Neuronal stem cell (in vitro differentiated cells): ENCODE measurements around the gene ZBTB46.
A peak's percentile ranks its signal among the peaks of the same experiment; 100 is the strongest.

Experiments
- DNase-seq: peaks from one replicate; pipeline ENCODE4 v3.0.0-alpha.2; 2013; ENCODE audit warnings: low spot score
- H2AFZ ChIP-seq: one replicate; pipeline ENCODE4 v1.6.1; 2013; ENCODE audit warnings: mild to moderate bottlenecking, low read length, inconsistent platforms
- H2AK5ac ChIP-seq: 2 replicates; pipeline ENCODE4 v1.6.1; 2013; ENCODE audit warnings: low read depth, mild to moderate bottlenecking, inconsistent platforms, low read length, moderate library complexity, mixed read lengths
- H2BK120ac ChIP-seq: 2 replicates; pipeline ENCODE4 v1.6.1; 2013; ENCODE audit warnings: low read depth, mild to moderate bottlenecking, inconsistent platforms, low read length, moderate library complexity, mixed read lengths
- H2BK12ac ChIP-seq: one replicate; pipeline ENCODE4 v1.6.1; 2013; ENCODE audit warnings: low read length, inconsistent platforms
- H2BK15ac ChIP-seq: 2 replicates; pipeline ENCODE4 v1.6.1; 2013; ENCODE audit warnings: mild to moderate bottlenecking, low read length, inconsistent platforms, mixed read lengths
- H2BK5ac ChIP-seq: one replicate; pipeline ENCODE4 v1.6.1; 2013; ENCODE audit warnings: inconsistent platforms, mild to moderate bottlenecking, low read length, moderate library complexity
- H3K14ac ChIP-seq: one replicate; pipeline ENCODE4 v1.6.1; 2013; ENCODE audit warnings: low read length, inconsistent platforms
- H3K18ac ChIP-seq: 2 replicates; pipeline ENCODE4 v1.6.1; 2013; ENCODE audit warnings: low read length, inconsistent platforms
- H3K23ac ChIP-seq: 2 replicates; pipeline ENCODE4 v1.6.1; 2013; ENCODE audit warnings: low read depth, mild to moderate bottlenecking, mixed read lengths, low read length, inconsistent platforms; ENCODE audit not compliant: poor library complexity
- H3K27ac ChIP-seq: replicated peaks from 3 replicates; pipeline ENCODE4 v1.5.1; 2013; ENCODE audit warnings: low read length, inconsistent platforms
- H3K27me3 ChIP-seq, 3 experiments: 2 replicates each; pipeline ENCODE4 v1.6.1; 2013; ENCODE audit warnings: low read length in 3 of 3, mild to moderate bottlenecking in 2 of 3, inconsistent platforms in 1 of 3, low read depth in 1 of 3, mixed read lengths in 1 of 3, moderate library complexity in 1 of 3; ENCODE audit not compliant: control insufficient read depth in 3 of 3, insufficient read depth in 3 of 3
- H3K36me3 ChIP-seq, 2 donors: replicated peaks in 1 of 2; 2 replicates each; pipeline ENCODE4 v1.6.1; 2013; ENCODE audit warnings: low read length in 2 of 2; ENCODE audit not compliant: control insufficient read depth in 2 of 2, insufficient read depth in 2 of 2
- H3K4ac ChIP-seq: 2 replicates; pipeline ENCODE4 v1.6.1; 2013; ENCODE audit warnings: inconsistent platforms, mild to moderate bottlenecking, low read length, moderate library complexity
- H3K4me1 ChIP-seq, 2 donors: 1 replicate in 1 of 2; 2 replicates in 1 of 2; pipeline ENCODE4 v1.6.1; 2013; ENCODE audit warnings: low read length in 2 of 2, low read depth in 1 of 2; ENCODE audit not compliant: control insufficient read depth in 2 of 2, insufficient read depth in 1 of 2
- H3K4me2 ChIP-seq: one replicate; pipeline ENCODE4 v1.6.1; 2013; ENCODE audit warnings: mild to moderate bottlenecking, low read length, inconsistent platforms; ENCODE audit not compliant: insufficient read depth, poor library complexity, severe bottlenecking
- H3K4me3 ChIP-seq, 2 donors: 2 replicates each; pipeline ENCODE4 v1.5.1; 2013; ENCODE audit warnings: low read length in 2 of 2, mild to moderate bottlenecking in 2 of 2, inconsistent platforms in 1 of 2, moderate library complexity in 1 of 2
- H3K79me1 ChIP-seq: one replicate; pipeline ENCODE4 v1.6.1; 2013; ENCODE audit warnings: low read depth, mild to moderate bottlenecking, inconsistent platforms, low read length, moderate library complexity
- H3K9ac ChIP-seq: one replicate; pipeline ENCODE4 v1.6.1; 2013; ENCODE audit warnings: mild to moderate bottlenecking, low read depth, low read length, inconsistent platforms; ENCODE audit not compliant: poor library complexity
- H3K9me3 ChIP-seq, 2 donors: replicated peaks in 1 of 2; 2 replicates each; pipeline versions ENCODE3 to v1.6.1; 2013; ENCODE audit warnings: low read length in 2 of 2, mild to moderate bottlenecking in 2 of 2, inconsistent platforms in 1 of 2, low read depth in 1 of 2, mixed read lengths in 1 of 2, moderate library complexity in 1 of 2; ENCODE audit not compliant: control insufficient read depth in 2 of 2, insufficient read depth in 1 of 2
- H4K8ac ChIP-seq: one replicate; pipeline ENCODE4 v1.6.1; 2013; ENCODE audit warnings: low read depth, mild to moderate bottlenecking, inconsistent platforms, low read length, moderate library complexity
- H4K91ac ChIP-seq: one replicate; pipeline ENCODE4 v1.6.1; 2013; ENCODE audit warnings: low read length, low read depth, mild to moderate bottlenecking, inconsistent platforms; ENCODE audit not compliant: poor library complexity
- WGBS, 2 donors: extraction: QIAGEN DNeasy Blood & Tissue Kit; methylation state at CpG; one replicate each; pipeline ENCODE4 v1.1.7; 2013; ENCODE audit warnings: missing lambda C conversion rate in 2 of 2, mixed read lengths in 1 of 2; ENCODE audit not compliant: insufficient read length in 2 of 2, insufficient replicate concordance in 1 of 2; ENCODE audit errors: extremely low coverage in 2 of 2; 5-methylcytosine and 5-hydroxymethylcytosine counted together

Gene ZBTB46

GRCh38 chr20:63749597-63750508 lies 81.2 kb downstream of the ZBTB46 start:
- H2BK12ac ChIP-seq, result no peak overlapping the region
- H3K9me3 ChIP-seq, result no peaks in the 10 kb centered on the region
- no peak overlapping the region for H3K9ac ChIP-seq
- H2BK5ac ChIP-seq, result no peak overlapping the region
- H2AK5ac ChIP-seq, result no peak overlapping the region
- peaks cover 5% of the 10 kb centered on the region for H3K79me1 ChIP-seq
- no peak overlapping the region for H2BK120ac ChIP-seq
- H4K91ac ChIP-seq, result no peak overlapping the region
- no peak overlapping the region for H2AFZ ChIP-seq
- H3K27me3 ChIP-seq, result no peaks in the 10 kb centered on the region
- H3K36me3 ChIP-seq, result peaks cover 0 to 51% of the 10 kb centered on the region in 2 donors
- H3K27ac ChIP-seq, result no peak overlapping the region
- no peak overlapping the region for H3K23ac ChIP-seq
- H3K14ac ChIP-seq, result no peak overlapping the region
- no CpG with 5 or more reads among the region's 16 CpGs for whole genome bisulfite sequencing, 2 donors
- H3K4me2 ChIP-seq, result no peak overlapping the region
- no peak overlapping the region for H3K4ac ChIP-seq
- H2BK15ac ChIP-seq, result no peak overlapping the region
- H3K4me3 ChIP-seq, result no peak overlapping the region
- DNase-seq, result no peak
- no peak overlapping the region for H4K8ac ChIP-seq
- no peak overlapping the region for H3K18ac ChIP-seq
- H3K4me1 ChIP-seq, result peaks cover 6 to 8% of the 10 kb centered on the region in 2 donors

DNA sequence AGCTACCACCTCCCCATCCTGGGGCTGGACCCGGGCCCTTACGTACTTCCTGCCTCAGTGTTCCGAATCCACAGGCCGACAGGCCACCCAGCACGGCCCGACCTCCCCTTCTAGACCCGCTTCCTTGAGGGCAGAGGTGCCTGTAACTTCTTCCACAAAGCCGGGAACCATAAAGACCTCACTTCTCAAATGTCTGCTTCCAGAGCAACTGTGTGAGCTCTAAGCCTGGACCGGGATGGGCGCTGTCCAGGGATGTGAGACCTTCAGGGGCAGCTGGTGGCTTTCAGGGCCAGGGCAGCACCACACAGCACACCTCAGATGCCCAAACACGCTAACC lies 82.2 kb downstream of the ZBTB46 start:
- Histone ChIP-seq H3K14ac (peak overlapping the region; percentile 71), H4K8ac (no peak overlapping the region), H2AK5ac (no peak overlapping the region), H2BK120ac (no peak overlapping the region), H3K4ac (no peak overlapping the region), H3K36me3 (peaks cover 0 to 57% of the 10 kb centered on the region in 2 donors), H3K4me1 (peaks cover 6 to 8% of the 10 kb centered on the region in 2 donors), H4K91ac (no peak overlapping the region), H2BK15ac (no peak overlapping the region), H3K27me3 (no peaks in the 10 kb centered on the region), H3K4me3 (no peak overlapping the region), H2BK5ac (no peak overlapping the region), H3K79me1 (peaks cover 5% of the 10 kb centered on the region), H3K9ac (no peak overlapping the region), H3K4me2 (no peak overlapping the region), H2AFZ (no peak overlapping the region), H3K27ac (no peak overlapping the region), H2BK12ac (no peak overlapping the region), H3K9me3 (no peaks in the 10 kb centered on the region), H3K23ac (no peak overlapping the region), H3K18ac (no peak overlapping the region)
- no peak for DNase-seq
- WGBS, 2 donors, result no CpG with 5 or more reads among the region's 11 CpGs

GRCh38 chr20:63748070-63748933 lies 82.8 kb downstream of the ZBTB46 start:
- Histone ChIP-seq H4K91ac (no peak overlapping the region), H2AK5ac (no peak overlapping the region), H3K36me3 (peaks cover 2 to 58% of the 10 kb centered on the region in 2 donors), H3K23ac (no peak overlapping the region), H3K9ac (no peak overlapping the region), H3K9me3 (no peaks in the 10 kb centered on the region), H2BK5ac (no peak overlapping the region), H3K14ac (no peak overlapping the region), H2BK12ac (no peak overlapping the region), H3K4me2 (no peak overlapping the region), H2AFZ (no peak overlapping the region), H3K4ac (no peak overlapping the region), H3K4me3 (peak overlapping the region in 1 of 2 donors; percentile 35), H3K4me1 (peaks cover 6 to 8% of the 10 kb centered on the region in 2 donors), H2BK15ac (no peak overlapping the region), H3K18ac (no peak overlapping the region), H4K8ac (no peak overlapping the region), H3K27ac (no peak overlapping the region), H3K79me1 (peaks cover 5% of the 10 kb centered on the region), H3K27me3 (no peaks in the 10 kb centered on the region), H2BK120ac (no peak overlapping the region)
- no CpG with 5 or more reads among the region's 20 CpGs for WGBS, 2 donors
- no peak for DNase-seq

DNA sequence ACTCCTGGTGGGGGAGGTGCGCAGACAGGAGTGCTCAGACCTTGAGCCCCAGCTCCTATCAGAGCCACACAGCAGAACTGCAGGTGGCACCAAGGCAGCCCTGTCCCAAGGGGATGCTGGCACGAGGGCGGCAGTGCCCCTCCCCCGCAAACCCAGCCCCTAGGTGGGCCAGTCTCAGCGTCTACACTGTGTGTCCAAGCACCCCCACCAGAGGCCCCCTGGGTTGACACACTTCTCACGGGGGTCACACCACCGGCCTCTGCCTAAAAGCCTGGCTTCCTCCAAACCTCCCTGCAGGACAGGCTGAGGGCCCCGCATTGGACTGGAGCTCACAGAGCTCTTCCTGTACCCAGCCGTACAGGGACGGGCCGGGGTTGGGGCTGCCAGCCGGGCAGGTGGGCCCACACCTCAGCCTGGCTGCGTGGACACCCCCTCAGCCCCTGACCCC lies 83.4 kb downstream of the ZBTB46 start:
- Histone ChIP-seq H3K18ac (no peak overlapping the region), H3K27me3 (no peaks in the 10 kb centered on the region), H3K4me3 (no peak overlapping the region), H3K4ac (no peak overlapping the region), H4K8ac (no peak overlapping the region), H4K91ac (no peak overlapping the region), H3K4me2 (no peak overlapping the region), H3K9me3 (no peaks in the 10 kb centered on the region), H3K9ac (no peak overlapping the region), H2AK5ac (no peak overlapping the region), H3K14ac (no peak overlapping the region), H3K27ac (no peak overlapping the region), H2BK15ac (no peak overlapping the region), H2AFZ (no peak overlapping the region), H3K36me3 (peaks cover 6 to 58% of the 10 kb centered on the region in 2 donors), H3K4me1 (peaks cover 6 to 8% of the 10 kb centered on the region in 2 donors), H3K79me1 (peaks cover 5% of the 10 kb centered on the region), H3K23ac (no peak overlapping the region), H2BK12ac (no peak overlapping the region), H2BK120ac (no peak overlapping the region), H2BK5ac (no peak overlapping the region)
- no peak for DNase-seq
- no CpG with 5 or more reads among the region's 13 CpGs for WGBS, 2 donors
